GM12873 (cell line): ENCODE data around the gene EEF1AKMT1.

Experiments
- CTCF ChIP-seq: IDR thresholded peaks from 2 replicates; pipeline ENCODE4 v1.5.1; 2012; ENCODE audit warnings: low read depth, mild to moderate bottlenecking, moderate library complexity, low read length, control low read depth; ENCODE audit not compliant: insufficient read depth; ENCODE audit errors: missing control alignments

The EEF1AKMT1 gene

GRCh38 chr13:20686863-20687579 lies 86.7 kb downstream of the EEF1AKMT1 start:
- no peak for TF ChIP-seq CTCF

- TF ChIP-seq CTCF, result no peak
Observed at GRCh38 chr13:20686167-20686566, 87.6 kb downstream of the EEF1AKMT1 start.

GRCh38 chr13:20685092-20685491 lies 88.7 kb downstream of the EEF1AKMT1 start:
- TF ChIP-seq CTCF, result no peak

GRCh38 chr13:20684546-20684945 lies 89.2 kb downstream of the EEF1AKMT1 start:
- TF ChIP-seq CTCF, result no peak

- no peak for TF ChIP-seq CTCF
Observed at GRCh38 chr13:20684041-20684440, 89.7 kb downstream of the EEF1AKMT1 start.

GRCh38 chr13:20682061-20682460 lies 91.7 kb downstream of the EEF1AKMT1 start:
- TF ChIP-seq CTCF, result no peak

GRCh38 chr13:20680416-20681080 lies 93.2 kb downstream of the EEF1AKMT1 start:
- TF ChIP-seq CTCF, result no peak
